ENCODE data around the gene TRIP12.

TRIP12 gene

GRCh38 chr2:229784791-229785190 lies 137.0 kb downstream of the TRIP12 start:
- Mint-ChIP-seq H3K9me3 (no peaks in the 10 kb centered on the region), H3K4me3 (no peak overlapping the region), H3K36me3 (ENCODE audit: low read depth) (peaks cover 67% of the 10 kb centered on the region), H3K4me1 (peaks cover 27% of the 10 kb centered on the region), H3K27me3 (ENCODE audit: low read depth, poor library complexity) (no peaks in the 10 kb centered on the region), H3K27ac (no peak overlapping the region)
- no peak for DNase-seq
- no peak for TF ChIP-seq CTCF (IDR thresholded peaks at IDR 0.05)

GRCh38 chr2:229783108-229783721 lies 138.6 kb downstream of the TRIP12 start:
- H3K9me3 Mint-ChIP-seq: no peaks in the 10 kb centered on the region
- H3K27ac Mint-ChIP-seq: no peak overlapping the region
- no peak for DNase-seq
- no peak overlapping the region for H3K4me3 Mint-ChIP-seq
- H3K36me3 Mint-ChIP-seq (ENCODE audit: low read depth): peaks cover 58% of the 10 kb centered on the region
- H3K27me3 Mint-ChIP-seq (ENCODE audit: low read depth, poor library complexity): no peaks in the 10 kb centered on the region
- TF ChIP-seq CTCF (IDR thresholded peaks at IDR 0.05): no peak
- peaks cover 28% of the 10 kb centered on the region for H3K4me1 Mint-ChIP-seq

- H3K4me1 Mint-ChIP-seq: peaks cover 28% of the 10 kb centered on the region
- H3K27ac Mint-ChIP-seq: peak overlapping the region; percentile 87
- H3K9me3 Mint-ChIP-seq: no peaks in the 10 kb centered on the region
- H3K36me3 Mint-ChIP-seq (ENCODE audit: low read depth): peaks cover 56% of the 10 kb centered on the region
- no peak overlapping the region for H3K4me3 Mint-ChIP-seq
- DNase-seq: peak; percentile 8
- TF ChIP-seq CTCF (IDR thresholded peaks at IDR 0.05): peak; percentile 87
- H3K27me3 Mint-ChIP-seq (ENCODE audit: low read depth, poor library complexity): no peaks in the 10 kb centered on the region
Measured at GRCh38 chr2:229780856-229781773, 140.7 kb downstream of the TRIP12 start.

GRCh38 chr2:229779650-229780049 lies 142.2 kb downstream of the TRIP12 start:
- Mint-ChIP-seq H3K36me3 (ENCODE audit: low read depth) (peaks cover 50% of the 10 kb centered on the region), H3K4me1 (peaks cover 28% of the 10 kb centered on the region), H3K4me3 (no peak overlapping the region), H3K27me3 (ENCODE audit: low read depth, poor library complexity) (no peaks in the 10 kb centered on the region), H3K27ac (peak overlapping the region; percentile 39), H3K9me3 (no peaks in the 10 kb centered on the region)
- no peak for DNase-seq
- no peak for TF ChIP-seq CTCF (IDR thresholded peaks at IDR 0.05)

GRCh38 chr2:229777716-229778115 lies 144.1 kb downstream of the TRIP12 start:
- Mint-ChIP-seq H3K36me3 (ENCODE audit: low read depth) (peaks cover 63% of the 10 kb centered on the region), H3K9me3 (no peaks in the 10 kb centered on the region), H3K4me3 (no peak overlapping the region), H3K27ac (no peak overlapping the region), H3K27me3 (ENCODE audit: low read depth, poor library complexity) (no peaks in the 10 kb centered on the region), H3K4me1 (peaks cover 28% of the 10 kb centered on the region)
- no peak for DNase-seq
- no peak for TF ChIP-seq CTCF (IDR thresholded peaks at IDR 0.05)
